ENCODE measurements around the gene KAT7.

GRCh38 chr17:49825645-49826044 lies 37.2 kb downstream of the KAT7 start:
- TF ChIP-seq CTCF (IDR thresholded peaks at IDR 0.05) (no peak), POLR2A (IDR thresholded peaks at IDR 0.05) (no peak)

Data from heart left ventricle (tissue), 13 donors.